HG02938 (cell line): ENCODE data around the gene PTPRZ1.

Experiments used
- ATAC-seq: cut with Tn5 transposase; IDR thresholded peaks from one replicate; pipeline ENCODE4 v1.9.1; 2021; ENCODE audit warnings: mild to moderate bottlenecking, moderate library complexity; ENCODE audit not compliant: unreplicated experiment

PTPRZ1 gene

DNA sequence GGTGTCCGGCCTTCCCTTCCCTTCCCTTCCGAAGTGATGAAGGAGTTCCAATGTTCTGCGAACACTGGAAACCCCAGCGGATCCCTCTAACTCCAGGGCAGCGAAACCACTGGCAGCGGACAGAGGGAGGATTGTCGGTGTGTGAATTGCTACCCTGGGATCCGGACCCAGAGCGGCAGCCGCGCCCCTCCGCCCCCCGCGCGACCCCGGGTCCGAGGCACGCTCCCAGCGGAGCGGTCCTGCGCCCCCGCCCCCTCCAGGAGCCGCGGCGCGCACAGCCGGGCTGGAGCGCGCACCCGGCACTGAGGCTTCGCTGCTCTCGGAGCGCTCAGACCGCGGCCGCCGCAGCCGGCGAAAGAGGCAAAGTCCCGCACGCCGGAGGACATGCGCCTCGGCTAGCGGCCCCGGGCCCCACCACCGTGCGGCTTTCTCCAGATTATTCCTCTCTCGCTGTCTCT lies at the start of gene PTPRZ1:
TSS of gene PTPRZ1 (plus strand) at position 331 of the 458 bp plus-strand sequence. CDS start 339 bp downstream, outside the sequence.
- no peak for ATAC-seq

DNA sequence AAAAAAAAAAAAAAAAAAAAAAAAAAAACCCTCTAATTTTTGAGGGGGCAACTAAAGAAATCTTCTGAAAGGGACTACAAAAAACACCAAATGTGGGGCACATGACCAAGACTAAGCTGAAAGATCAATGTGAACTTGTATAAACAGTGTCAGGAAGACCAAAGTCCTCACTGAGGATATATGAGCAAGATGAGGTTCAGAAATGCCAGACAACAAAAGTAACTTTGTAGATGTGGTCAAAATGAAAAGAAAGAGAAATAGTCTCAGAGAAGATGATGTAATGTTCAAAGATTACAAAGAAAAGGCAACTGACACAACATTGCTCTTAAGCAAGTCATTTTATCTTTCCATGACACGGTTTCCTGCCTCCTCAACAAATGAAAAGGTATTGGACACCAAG lies 48.7 kb upstream of the PTPRZ1 start:
- no peak for ATAC-seq

DNA sequence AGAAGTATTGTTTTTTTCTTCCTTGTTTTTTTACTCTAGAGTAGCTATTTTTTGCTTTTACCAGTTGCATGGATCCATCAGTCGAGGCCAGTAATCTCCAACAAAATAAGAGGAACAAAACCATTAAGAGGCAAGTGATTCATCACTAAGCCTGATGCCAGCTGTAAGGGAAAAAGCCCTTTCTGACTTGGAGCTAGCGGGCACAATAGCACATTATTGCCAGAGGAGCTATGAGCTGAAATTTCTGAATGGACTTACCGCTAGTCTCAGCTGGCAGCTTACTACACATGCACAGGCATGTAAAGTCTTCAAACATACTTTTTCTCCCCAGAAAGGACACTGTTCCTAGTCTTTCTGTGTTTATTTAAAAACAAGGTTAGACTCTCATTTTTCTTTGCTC lies 41.6 kb upstream of the PTPRZ1 start:
- no peak for ATAC-seq

DNA sequence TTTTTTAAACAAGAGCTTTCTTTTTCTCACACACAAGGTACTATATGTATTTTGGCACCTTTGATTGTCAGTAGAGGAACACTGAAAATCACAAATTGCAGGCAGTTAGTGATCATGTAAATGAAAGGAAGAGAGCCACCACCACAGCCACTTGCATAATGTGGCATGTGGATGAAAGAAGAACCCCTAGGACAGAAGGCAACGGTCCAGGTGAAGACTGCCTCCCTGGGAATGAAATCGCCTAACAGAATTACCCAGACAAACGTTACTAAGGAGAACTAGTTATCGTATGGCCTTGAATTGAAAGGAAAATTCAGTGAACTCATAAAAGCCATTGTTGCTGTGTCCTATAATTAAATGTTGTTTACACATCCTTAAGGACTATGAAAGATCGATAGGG lies 41.2 kb upstream of the PTPRZ1 start:
- ATAC-seq: no peak

DNA sequence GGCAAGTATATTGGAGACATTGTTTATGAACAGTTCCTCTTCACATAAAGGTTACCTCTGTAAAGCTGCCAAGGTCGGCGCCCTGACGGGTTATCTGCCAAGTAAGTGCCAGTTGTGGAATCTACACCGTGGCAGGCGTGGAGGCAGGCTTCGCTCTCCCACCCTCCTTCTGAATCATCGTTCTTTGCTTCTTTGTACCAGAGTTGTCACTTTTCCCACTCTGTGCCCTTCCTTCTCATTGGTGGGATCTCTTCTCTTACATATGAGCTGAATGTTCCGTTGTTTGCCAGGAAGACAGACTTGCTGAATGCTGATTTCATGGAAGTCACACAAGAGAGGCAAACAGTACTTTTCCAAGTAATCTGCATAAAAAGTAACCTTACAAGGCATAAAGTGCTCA lies 40.6 kb upstream of the PTPRZ1 start:
- no peak for ATAC-seq

DNA sequence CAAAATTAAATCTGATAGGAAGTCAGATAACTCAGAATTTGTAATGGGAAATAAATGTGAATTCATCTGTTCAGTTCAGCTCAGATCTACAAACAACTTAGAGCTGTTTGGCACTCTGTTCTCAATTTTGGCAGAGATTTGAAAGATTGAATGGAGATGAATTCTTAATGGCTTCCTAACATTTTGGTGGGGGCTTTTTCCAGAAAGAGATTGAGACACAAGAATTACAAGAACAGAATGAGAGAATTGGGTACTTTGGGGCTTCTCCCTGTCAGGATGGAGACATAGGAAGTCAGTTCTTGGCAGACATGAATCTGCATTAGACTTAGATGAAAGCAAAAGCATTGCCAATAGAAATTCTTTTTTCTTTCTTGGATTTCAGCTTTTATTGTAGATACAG lies 39.0 kb upstream of the PTPRZ1 start:
- ATAC-seq: no peak

DNA sequence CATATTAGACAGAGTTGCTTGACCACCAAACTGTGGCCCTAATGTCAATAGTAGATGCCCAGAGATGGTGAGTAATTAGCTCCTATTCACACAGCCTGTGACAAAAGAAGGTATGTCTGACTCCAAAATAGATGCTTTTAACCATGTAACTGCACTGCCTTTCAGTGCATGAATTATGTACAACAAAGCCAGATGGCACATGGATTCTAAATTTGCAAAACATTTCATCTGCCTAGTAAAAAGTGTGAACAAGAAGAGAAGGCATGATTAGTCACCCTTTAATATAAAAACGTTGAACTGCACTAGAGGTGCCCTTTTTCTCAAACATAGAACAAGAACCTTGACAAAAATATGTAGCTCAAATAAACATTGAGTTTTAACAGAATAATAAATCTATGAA lies 35.5 kb upstream of the PTPRZ1 start:
- ATAC-seq: no peak

DNA sequence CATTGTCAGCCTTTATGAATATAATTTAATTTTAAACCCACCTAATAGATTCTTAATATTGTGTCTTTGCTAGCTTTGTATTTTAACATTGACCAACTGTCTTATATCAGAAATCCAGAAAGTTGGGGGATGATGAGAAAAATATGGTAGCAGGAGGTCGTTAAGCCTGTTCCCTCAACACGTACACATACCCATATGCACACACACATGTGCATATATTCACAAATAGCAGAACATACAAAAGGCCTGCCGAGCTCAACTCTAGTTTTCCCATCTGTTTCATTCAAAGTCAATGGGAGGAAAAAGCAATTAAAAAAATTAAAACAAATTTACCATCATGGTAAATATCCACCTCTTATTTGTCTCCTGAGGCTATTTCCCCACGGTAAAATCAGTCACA lies 25.9 kb upstream of the PTPRZ1 start:
- no peak for ATAC-seq

DNA sequence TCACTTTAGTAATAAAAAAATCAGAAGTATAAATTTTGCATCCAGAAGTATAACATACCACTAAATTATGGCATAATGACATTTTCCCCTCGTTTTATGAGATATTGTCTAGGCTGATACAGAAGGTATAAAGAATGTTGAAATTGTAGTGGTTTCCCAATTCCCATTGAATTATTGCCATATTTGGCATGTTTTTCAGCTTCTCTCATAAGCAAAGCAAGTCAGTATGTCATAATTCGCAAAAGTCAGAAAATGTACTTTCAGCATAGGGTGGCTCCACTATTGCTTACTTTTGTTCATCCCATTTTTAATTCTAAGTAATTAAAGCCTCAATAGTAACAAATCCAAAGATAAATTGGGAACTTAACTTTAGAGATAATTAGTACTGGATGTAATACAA lies 19.7 kb upstream of the PTPRZ1 start:
- ATAC-seq: no peak

DNA sequence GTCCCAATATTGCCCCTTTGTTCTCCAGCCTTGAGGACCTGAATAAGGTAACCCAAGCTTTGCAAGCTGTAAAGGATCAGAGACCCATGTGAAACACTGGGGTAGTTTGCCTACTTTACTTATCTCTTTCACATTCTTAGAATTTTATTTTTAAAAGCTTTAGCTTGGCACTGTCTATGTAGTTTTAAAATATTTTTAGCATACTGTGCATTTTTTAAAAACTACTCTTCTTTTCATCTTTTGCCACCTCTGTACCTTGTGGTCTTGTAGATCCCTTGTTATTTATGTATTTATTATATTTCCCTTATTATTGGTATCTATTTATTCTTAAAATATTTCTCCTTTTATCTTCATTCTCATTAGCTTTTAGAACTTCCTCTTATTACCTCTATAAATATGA lies 12.0 kb upstream of the PTPRZ1 start:
- no peak for ATAC-seq

DNA sequence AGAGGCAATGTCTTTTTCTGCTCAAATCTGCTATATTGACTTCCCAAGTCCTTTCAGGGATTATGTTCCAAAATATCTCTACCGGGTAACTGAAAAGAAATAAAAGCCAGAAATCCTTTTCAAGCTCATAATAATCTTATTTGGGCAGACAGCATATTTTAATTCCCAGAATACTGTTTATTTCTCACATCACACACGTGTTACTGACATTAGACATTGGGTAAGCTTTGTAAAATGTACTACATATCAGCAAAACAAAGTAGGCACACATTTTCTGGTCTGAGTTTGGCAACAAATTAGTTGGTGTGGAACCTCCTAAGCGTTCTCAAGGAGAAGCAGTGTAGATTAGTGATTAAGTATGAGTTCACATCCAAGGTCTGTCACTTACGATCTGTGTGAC lies 10.4 kb upstream of the PTPRZ1 start:
- no peak for ATAC-seq

DNA sequence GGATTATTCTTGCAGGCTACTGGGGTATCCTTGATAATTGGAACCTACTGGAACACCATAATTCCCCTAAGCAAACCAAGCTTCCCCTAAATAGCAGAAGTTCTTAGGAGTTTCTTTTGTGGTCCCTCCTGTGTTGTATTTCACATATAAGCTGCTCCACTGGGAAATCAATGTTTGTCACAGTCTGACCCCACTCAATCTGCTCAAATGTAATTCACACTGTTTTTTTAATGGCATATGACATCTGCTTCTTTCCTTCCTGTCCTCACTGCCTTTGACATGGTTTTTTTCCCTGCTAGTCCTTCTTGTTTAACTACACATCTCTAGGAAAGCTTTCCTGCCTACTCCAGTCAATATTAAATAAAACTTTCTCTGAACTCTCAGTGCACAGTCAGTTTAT lies 1.8 kb upstream of the PTPRZ1 start:
- ATAC-seq: no peak

DNA sequence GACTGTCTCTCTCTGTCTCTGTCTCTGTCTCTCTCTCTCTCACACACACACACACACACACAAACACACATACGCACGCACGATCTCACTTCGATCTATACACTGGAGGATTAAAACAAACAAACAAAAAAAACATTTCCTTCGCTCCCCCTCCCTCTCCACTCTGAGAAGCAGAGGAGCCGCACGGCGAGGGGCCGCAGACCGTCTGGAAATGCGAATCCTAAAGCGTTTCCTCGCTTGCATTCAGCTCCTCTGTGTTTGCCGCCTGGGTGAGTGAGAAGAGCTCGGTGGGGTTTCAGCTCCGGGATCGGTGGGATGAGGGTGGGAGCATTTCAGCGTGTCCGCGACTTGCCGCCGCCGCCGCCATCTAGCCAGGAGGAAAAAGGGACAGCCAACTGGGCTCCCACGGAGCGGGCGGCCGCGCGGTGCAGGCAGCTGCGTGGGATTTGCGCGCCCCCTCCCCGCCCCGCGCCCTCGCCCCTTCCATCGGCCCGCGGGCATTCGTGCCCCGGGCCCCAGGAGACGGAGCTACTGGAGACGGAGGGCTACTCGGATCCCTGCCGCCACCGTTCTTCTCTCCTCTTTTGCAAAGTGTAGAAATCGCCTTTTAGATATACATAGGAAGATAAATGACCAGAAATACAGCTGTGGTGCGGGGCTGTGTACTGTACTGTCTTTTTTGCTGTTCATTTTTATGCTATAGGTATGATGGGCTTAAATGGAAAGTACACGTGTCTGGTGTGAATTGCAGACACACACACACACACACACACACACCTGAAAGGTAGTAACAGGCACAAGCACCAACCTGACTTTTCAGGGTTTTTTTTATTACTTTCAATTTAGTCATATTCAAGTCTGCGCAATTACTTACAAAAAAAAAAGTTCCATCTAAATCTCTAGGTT lies 581 bp downstream of the PTPRZ1 start:
- no peak for ATAC-seq

DNA sequence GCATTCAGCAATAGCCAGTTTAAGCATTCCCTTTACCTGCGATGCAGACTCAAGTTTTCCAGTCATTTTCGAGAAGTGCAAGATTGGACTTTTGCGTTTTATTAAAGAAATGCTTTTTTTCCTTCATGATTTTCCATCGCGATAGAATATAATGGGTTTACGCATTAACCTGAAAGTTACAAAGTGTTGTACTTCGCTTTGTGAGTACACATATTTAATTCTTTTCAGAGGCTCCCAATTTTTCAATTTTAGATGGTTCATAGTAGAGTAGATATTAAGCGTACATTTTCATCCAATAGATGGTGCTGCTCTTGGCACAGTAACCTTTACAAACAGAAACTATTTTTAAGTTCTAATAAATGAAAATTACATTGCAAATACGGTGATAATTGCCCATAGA lies 1.3 kb downstream of the PTPRZ1 start:
- ATAC-seq: no peak

DNA sequence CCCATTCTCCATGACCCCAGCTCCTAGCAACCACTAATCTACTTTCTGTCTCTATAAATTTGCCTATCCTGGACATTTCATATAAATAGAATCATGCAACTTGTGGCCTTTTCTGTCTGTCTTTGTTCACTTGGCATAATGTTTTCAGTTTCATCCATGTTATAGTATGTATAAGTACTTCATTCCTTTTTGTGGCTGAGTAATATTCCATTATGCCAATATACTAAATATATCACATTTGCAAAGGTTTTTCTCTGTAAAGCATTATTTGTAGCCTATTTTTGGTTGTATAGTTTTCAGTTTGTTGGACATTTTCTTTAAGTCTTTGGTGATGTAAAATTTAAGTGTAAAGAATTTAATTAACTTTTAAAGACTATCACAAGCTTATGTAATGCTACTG lies 2.2 kb downstream of the PTPRZ1 start:
- ATAC-seq: no peak

DNA sequence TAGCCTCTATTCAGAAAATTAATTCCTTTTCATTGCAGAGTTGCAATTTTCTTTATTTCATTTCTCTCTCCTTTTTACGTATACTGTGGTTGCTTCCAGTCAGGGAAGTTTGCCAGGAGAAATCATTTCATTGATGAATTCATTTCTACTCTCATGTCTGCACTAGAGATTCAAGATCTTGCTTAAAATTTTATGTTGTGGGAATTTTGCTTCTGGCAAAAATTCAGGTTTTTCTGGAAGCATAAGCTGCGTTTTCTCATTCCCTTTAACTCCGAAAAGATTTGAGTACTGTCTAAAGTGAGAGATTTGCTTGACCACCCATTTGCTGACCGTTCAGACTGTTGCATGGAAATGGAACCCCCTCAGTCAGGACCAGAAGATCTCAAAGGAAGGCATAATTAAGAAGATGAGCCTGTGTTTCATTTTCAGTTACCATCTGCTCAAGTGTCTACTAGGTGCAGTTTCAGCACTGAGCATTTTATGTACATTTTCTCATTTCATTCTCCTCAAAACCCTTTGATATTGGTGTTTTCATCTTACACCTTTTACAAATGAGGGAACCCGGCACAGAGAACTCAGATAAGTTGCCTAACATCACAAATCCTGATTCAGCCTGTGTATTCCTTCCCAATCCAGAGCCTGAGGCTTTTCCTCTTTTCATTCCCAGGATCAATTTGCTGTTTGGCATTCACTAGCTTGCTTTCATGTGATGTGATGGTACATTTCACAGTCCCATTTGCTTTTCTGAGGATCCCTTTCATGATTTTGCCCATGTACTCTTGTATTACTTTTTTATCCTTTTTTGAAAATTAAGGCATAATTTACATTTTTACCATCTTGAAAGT lies 3.9 kb downstream of the PTPRZ1 start:
- no peak for ATAC-seq

DNA sequence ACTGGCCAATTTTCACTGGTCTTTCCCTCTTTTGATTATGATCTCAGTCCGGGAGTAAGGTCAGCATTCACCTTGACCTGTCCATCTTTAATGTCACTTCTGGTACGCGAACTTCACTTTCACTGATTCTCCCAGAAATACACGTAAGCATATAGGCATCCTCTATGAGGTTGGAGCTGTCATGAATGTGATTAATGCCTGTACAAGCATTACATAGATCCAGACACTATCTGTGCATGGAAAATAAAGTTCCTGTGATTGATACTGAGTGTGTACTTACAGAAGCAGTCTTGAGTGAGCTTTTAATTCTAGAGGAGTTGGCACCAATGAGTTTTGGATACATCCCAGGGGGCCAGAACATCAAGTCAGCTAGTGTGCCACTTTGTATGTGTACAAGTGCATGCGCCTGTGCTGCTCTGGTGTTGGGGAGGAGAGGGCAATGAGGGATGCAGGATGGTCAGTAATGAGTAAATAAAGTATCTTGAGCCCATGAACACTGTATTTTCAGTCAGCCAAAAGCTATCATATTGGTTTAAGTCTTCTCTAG lies 6.0 kb downstream of the PTPRZ1 start:
- no peak for ATAC-seq

DNA sequence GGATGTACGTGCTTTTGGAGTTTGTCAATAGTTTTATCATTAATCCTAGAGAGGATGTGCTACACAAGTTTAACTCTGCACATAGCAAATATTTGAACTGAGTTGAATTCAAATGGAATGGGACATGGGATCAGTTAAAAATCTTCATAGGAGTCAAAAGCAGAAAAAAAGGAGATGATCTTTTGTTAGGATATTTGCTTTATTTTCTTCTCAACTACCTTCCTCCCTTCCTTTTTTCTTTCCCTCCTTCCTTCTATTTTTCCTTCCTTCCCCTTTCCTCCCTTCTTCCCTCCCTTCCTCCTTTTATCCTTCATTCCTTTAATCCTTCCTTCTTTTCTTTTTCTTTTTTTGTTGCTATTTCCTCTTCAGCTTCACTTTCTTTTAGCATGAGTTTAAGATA lies 6.6 kb downstream of the PTPRZ1 start:
- no peak for ATAC-seq

DNA sequence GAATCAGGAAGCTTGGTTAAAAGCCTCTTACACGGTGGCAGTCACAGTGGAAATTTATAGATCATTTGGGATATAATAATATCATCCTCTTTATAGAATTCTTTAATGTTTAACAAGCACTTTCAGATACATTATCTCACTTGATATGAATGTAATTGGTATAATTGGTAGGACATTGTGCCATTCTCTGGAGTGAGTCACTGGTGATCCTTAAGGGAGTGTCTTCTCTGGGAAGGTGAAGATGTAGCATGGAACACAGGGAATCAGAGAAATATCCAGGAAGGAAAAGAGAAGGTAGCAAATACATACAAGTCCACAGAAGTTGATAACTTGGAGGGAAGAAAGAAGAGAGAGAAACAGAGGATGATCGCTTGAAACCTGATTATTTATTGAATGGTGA lies 9.8 kb downstream of the PTPRZ1 start:
- no peak for ATAC-seq

DNA sequence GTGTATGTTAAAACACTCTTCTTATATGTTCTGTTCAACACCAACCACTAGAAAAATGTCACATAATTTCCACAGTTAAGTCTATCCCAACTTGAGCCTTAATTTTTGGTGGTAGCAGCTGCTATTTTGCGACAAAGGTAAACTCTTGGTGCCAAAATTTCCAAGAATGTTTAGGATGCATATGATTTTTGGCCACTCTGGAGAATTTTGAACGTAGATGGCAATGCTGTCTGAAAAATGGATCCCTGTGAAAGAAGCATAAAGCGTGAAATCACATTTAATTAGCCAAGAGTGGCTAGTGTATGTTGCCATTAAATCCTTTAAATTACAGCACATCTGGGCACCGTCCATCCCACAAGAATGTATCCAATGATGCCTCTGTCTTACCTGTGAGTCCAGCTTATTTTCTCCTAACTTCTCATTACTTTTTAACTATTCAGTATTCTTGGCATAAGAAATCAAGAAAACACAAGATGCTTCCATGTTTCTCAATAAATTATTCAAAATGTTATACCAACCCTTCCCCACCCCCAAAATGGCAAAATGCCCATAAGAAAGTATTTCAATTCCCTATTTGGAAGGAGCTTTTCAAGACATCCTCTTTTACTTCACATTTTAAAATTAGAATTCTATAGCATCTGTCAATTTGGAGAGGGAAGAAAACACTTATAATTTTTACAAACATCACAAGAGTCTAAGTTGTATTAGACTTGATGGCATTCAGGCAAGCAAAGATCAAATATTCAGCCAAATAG lies 12.4 kb downstream of the PTPRZ1 start:
- ATAC-seq: no peak

DNA sequence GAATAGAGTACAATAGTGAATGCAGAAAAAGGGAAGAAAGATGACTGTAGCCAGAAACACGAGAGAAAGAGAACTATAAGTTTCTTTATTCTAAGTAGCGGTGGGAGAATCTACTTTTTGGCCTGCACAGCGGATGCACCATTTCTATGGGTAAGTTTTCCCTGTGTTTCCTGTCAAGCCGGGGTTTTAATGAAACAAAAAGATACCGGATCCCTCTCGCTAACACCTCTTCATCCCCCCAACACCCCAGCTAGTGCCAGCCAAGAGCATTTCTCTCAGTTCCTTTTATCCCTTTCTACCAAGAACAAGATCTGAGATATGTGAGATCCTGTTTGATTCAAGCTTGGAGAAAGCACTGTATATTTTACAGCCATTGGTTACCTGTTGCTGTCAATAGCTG lies 14.7 kb downstream of the PTPRZ1 start:
- ATAC-seq: no peak
